GM12878 (cell line): ENCODE data around the gene EPN3. TPM values are rescaled to one million over a fixed set of nuclear protein-coding genes. Genes with fewer than 3 reads are reported as not detected.

ENCODE experiments used
- ATAC-seq: fragments of 200-7000 bp; cut with Tn5 transposase; 3 replicates; pipeline ENCODE4 v1.9.1; 2020; ENCODE audit warnings: mild to moderate bottlenecking, moderate library complexity
- BruUV-seq: library from RNA; stranded (reverse); fragments of 400-500 nt; replicated peaks from 2 replicates; lab custom pipeline; 2021; lab: Mats Ljungman, UMichigan
- CTCF ChIA-PET: fragments of 300-600 bp; sonication (Branson Sonifier 250); formaldehyde crosslinking; extraction: SDS; loops from one replicate; lab custom pipeline; 2021; ENCODE audit warnings: inconsistent platforms; lab: Yijun Ruan, JAX
- POLR2A ChIA-PET: fragments of 350-600 bp; formaldehyde crosslinking; extraction: SDS; loops from one replicate; lab custom pipeline; 2021; ENCODE audit warnings: inconsistent platforms; lab: Charles Lee
- RAD21 ChIA-PET: fragments of 300-600 bp; sonication (Branson Sonifier 250); formaldehyde crosslinking; loops from one replicate; lab custom pipeline; 2023; ENCODE audit warnings: antibody characterized with exemption; ENCODE audit not compliant: unreplicated experiment; lab: Charles Lee
- SMC1A ChIA-PET: fragments of 300-600 bp; sonication (Branson Sonifier 250); formaldehyde crosslinking; loops from one replicate; lab custom pipeline; 2023; ENCODE audit not compliant: unreplicated experiment, uncharacterized antibody; lab: Charles Lee
- DNase-seq: peaks from one replicate; pipeline ENCODE4 v3.0.0-alpha.2; 2011; ENCODE audit warnings: low read depth, low spot score
- FAIRE-seq: peaks from 3 replicates; lab custom pipeline; 2011; peaks lifted over from hg19 to GRCh38; lab: Jason Lieb, UNC
- H2AFZ ChIP-seq: 2 replicates; pipeline ENCODE4 v1.6.0; 2011; ENCODE audit warnings: low read depth, low read length, control low read depth; ENCODE audit not compliant: control insufficient read depth
- H3K27ac ChIP-seq: 2 replicates; pipeline ENCODE4 v1.5.1; 2011; ENCODE audit warnings: control low read depth; ENCODE audit not compliant: control insufficient read depth, insufficient read depth
- H3K27me3 ChIP-seq, 2 experiments: replicated peaks in 1 of 2; 2 replicates each; pipeline versions ENCODE4 v1.6.0 to v1.6.1; 2011; ENCODE audit warnings: low read length in 1 of 2; ENCODE audit not compliant: control insufficient read depth in 2 of 2, insufficient read depth in 2 of 2
- H3K36me3 ChIP-seq, 2 experiments: 2 replicates each; pipeline ENCODE4 v1.5.1; 2011; ENCODE audit warnings: low read length in 1 of 2; ENCODE audit not compliant: control insufficient read depth in 2 of 2, insufficient read depth in 2 of 2
- H3K4me1 ChIP-seq: 2 replicates; pipeline ENCODE4 v1.6.1; 2011; ENCODE audit warnings: mild to moderate bottlenecking, low read length, moderate library complexity, mixed read lengths; ENCODE audit not compliant: control insufficient read depth, insufficient read depth
- H3K4me2 ChIP-seq: 2 replicates; pipeline ENCODE4 v1.6.0; 2011; ENCODE audit warnings: control low read depth; ENCODE audit not compliant: control insufficient read depth, insufficient read depth
- H3K4me3 ChIP-seq: fragments of 200-600 bp; sonication (generic); 2 replicates; pipeline ENCODE4 v1.5.1; 2016
- H3K79me2 ChIP-seq: 2 replicates; pipeline ENCODE4 v1.6.0; 2011; ENCODE audit warnings: low read length; ENCODE audit not compliant: control insufficient read depth, insufficient read depth
- H3K9ac ChIP-seq: 2 replicates; pipeline ENCODE4 v1.8.0; 2011; ENCODE audit warnings: low read length, control low read depth, mixed read lengths; ENCODE audit not compliant: control insufficient read depth, insufficient read depth
- H3K9me3 ChIP-seq: replicated peaks from 3 replicates; pipeline ENCODE4 v1.5.1; 2011; ENCODE audit warnings: mild to moderate bottlenecking, low read length; ENCODE audit not compliant: control insufficient read depth, insufficient read depth
- H4K20me1 ChIP-seq: 2 replicates; pipeline ENCODE4 v1.6.0; 2011; ENCODE audit not compliant: control insufficient read depth, insufficient read depth
- ASH2L ChIP-seq: fragments of 300-600, 200-600 bp; sonication (generic); IDR thresholded peaks from 2 replicates; pipeline ENCODE4 v1.6.1; 2017; ENCODE audit warnings: low read depth, mild to moderate bottlenecking, borderline replicate concordance
- PML ChIP-seq: IDR thresholded peaks from 2 replicates; pipeline ENCODE4 v1.6.1; 2012; ENCODE audit warnings: low read length, inconsistent platforms
- WGBS: methylation state at CpG from one replicate; pipeline ENCODE4 v1.1.6; 2016; ENCODE audit warnings: low lambda C conversion rate; ENCODE audit not compliant: insufficient replicate concordance, insufficient coverage; ENCODE audit errors: missing lambda C conversion rate; 5-methylcytosine and 5-hydroxymethylcytosine counted together
- in situ Hi-C: fragments of 300-500 bp; cut with MboI; formaldehyde crosslinking; loops from 9 replicates; pipeline ENCODE4 v1.14.3; 2018; ENCODE audit warnings: mixed read lengths
- intact Hi-C: fragments of 100-400 bp; cut with micrococcal nuclease; formaldehyde crosslinking; loops from one replicate; pipeline ENCODE4 v1.14.2; 2022; ENCODE audit not compliant: unreplicated experiment
- polyA plus RNA-seq, 11 experiments: library from polyadenylated mRNA; depleted of rRNA in 4 of 11; unstranded in 6 of 11; stranded (reverse) in 5 of 11; fragments of >200 nt; fragmentation: Nextera tagmentation in 4 of 11; fragmentation: Illumina TruSeq in 1 of 11; extraction: Ambion mirVana in 4 of 11; extraction: Trizol in 1 of 11; gene quantifications; 1 replicate in 1 of 11; 2 replicates in 10 of 11; pipeline versions ENCODE4 v1.2.1 to v1.2.3, GENCODE V29; 2011 to 2016; ENCODE audit warnings: inconsistent platforms in 2 of 11, missing spikeins in 2 of 11, low read depth in 1 of 11
- total RNA-seq, 4 experiments: library from RNA; depleted of rRNA in 3 of 4; stranded (reverse); fragments of >200 nt in 3 of 4; fragmentation: Illumina TruSeq in 1 of 4; extraction: Trizol in 1 of 4; gene quantifications; 2 replicates each; pipeline versions ENCODE4 v1.2.1 to v1.2.3, GENCODE V29; 2013 to 2021
- TF ChIP-seq, protein P1 (sequence below): IDR thresholded peaks from 2 replicates; pipeline ENCODE4 v1.6.1; 2011; ENCODE audit warnings: low read depth, mild to moderate bottlenecking, low read length, moderate library complexity, borderline replicate concordance; ENCODE audit errors: extremely low read depth
- TF ChIP-seq, protein P2 (sequence below): IDR thresholded peaks from 2 replicates; pipeline ENCODE4 v1.6.1; 2012; ENCODE audit warnings: improper control_type of control experiment, low read depth, low read length; ENCODE audit not compliant: insufficient replicate concordance

The EPN3 gene
- total and polyA plus RNA-seq, 10 of the 15 experiments (the other 5 are each of a cell fraction or from before 2014, with no cell fraction given): 0.04 to 0.07 TPM; not detected in 8

DNA sequence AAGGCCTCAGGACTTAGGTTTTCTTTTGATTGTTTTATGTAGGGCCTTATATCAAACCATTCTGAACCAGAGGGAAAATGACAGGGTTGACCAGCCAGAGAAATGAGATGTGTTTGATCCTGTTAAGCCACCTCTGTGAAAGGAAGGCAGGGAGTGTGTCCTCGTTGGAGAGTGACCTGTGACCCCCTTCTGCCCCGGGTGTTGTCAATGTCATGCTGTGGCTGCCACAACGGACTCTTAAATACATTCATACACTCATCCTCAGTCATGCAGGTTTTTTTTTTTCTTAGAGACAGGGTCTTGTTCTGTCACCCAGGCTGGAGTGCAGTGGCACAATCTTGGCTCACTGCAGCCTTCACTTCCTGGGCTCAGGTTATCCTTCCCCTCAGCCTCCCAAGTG, 18.1 kb upstream of the EPN3 start:
- CTCF ChIA-PET: no interaction called here
- BruUV-seq: no TSS peak
- H2AFZ ChIP-seq: no peak overlapping the region
- RAD21 ChIA-PET: interaction anchor here (1.5 kb wide), 1 partner anchor 28 kb away, joined by 3 read pairs; no protein-coding TSS in a partner anchor
- intact Hi-C loops: no loop called here
- 68% methylated on average over 3 of the region's 3 CpGs for WGBS
- no peaks in the 10 kb centered on the region for H3K36me3 ChIP-seq
- FAIRE-seq: no peak
- no peaks in the 10 kb centered on the region for H3K27me3 ChIP-seq
- SMC1A ChIA-PET: no interaction called here
- peaks cover 17% of the 10 kb centered on the region for H3K4me1 ChIP-seq
- in situ Hi-C loops: no loop called here
- no peak overlapping the region for H3K9ac ChIP-seq
- H3K4me2 ChIP-seq: no peak overlapping the region
- H3K4me3 ChIP-seq: no peak overlapping the region
- H4K20me1 ChIP-seq: no peaks in the 10 kb centered on the region
- H3K79me2 ChIP-seq: no peaks in the 10 kb centered on the region
- no peak overlapping the region for H3K27ac ChIP-seq
- TF ChIP-seq, protein P1, sequence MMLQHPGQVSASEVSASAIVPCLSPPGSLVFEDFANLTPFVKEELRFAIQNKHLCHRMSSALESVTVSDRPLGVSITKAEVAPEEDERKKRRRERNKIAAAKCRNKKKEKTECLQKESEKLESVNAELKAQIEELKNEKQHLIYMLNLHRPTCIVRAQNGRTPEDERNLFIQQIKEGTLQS: no peak
- TF ChIP-seq PML (no peak), ASH2L (no peak)
- TF ChIP-seq, protein P2, sequence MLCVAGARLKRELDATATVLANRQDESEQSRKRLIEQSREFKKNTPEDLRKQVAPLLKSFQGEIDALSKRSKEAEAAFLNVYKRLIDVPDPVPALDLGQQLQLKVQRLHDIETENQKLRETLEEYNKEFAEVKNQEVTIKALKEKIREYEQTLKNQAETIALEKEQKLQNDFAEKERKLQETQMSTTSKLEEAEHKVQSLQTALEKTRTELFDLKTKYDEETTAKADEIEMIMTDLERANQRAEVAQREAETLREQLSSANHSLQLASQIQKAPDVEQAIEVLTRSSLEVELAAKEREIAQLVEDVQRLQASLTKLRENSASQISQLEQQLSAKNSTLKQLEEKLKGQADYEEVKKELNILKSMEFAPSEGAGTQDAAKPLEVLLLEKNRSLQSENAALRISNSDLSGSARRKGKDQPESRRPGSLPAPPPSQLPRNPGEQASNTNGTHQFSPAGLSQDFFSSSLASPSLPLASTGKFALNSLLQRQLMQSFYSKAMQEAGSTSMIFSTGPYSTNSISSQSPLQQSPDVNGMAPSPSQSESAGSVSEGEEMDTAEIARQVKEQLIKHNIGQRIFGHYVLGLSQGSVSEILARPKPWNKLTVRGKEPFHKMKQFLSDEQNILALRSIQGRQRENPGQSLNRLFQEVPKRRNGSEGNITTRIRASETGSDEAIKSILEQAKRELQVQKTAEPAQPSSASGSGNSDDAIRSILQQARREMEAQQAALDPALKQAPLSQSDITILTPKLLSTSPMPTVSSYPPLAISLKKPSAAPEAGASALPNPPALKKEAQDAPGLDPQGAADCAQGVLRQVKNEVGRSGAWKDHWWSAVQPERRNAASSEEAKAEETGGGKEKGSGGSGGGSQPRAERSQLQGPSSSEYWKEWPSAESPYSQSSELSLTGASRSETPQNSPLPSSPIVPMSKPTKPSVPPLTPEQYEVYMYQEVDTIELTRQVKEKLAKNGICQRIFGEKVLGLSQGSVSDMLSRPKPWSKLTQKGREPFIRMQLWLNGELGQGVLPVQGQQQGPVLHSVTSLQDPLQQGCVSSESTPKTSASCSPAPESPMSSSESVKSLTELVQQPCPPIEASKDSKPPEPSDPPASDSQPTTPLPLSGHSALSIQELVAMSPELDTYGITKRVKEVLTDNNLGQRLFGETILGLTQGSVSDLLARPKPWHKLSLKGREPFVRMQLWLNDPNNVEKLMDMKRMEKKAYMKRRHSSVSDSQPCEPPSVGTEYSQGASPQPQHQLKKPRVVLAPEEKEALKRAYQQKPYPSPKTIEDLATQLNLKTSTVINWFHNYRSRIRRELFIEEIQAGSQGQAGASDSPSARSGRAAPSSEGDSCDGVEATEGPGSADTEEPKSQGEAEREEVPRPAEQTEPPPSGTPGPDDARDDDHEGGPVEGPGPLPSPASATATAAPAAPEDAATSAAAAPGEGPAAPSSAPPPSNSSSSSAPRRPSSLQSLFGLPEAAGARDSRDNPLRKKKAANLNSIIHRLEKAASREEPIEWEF: no peak
- no peak for DNase-seq
- POLR2A ChIA-PET: no interaction called here
- no peak for ATAC-seq
- no peaks in the 10 kb centered on the region for H3K9me3 ChIP-seq
